Bladder microvascular endothelial cell (primary cell): ENCODE measurements around the gene FKBP14. TPM values are rescaled to one million over a fixed set of nuclear protein-coding genes. Genes with fewer than 3 reads are reported as not detected.

ENCODE experiments used
- total RNA-seq: library from RNA; depleted of rRNA; stranded (reverse); fragments of >200 nt; gene quantifications from 2 replicates; pipeline ENCODE4 v1.2.3, GENCODE V29; 2014

Gene FKBP14
- total RNA-seq, result 7.0 and 14.2 TPM in 2 replicates

GRCh38 chr7:30026229-30027064 lies at the start of gene FKBP14:
Gene FKBP14 (minus strand): TSS chr7:30026702. CDS start chr7:30026508, 194 bp downstream.

DNA sequence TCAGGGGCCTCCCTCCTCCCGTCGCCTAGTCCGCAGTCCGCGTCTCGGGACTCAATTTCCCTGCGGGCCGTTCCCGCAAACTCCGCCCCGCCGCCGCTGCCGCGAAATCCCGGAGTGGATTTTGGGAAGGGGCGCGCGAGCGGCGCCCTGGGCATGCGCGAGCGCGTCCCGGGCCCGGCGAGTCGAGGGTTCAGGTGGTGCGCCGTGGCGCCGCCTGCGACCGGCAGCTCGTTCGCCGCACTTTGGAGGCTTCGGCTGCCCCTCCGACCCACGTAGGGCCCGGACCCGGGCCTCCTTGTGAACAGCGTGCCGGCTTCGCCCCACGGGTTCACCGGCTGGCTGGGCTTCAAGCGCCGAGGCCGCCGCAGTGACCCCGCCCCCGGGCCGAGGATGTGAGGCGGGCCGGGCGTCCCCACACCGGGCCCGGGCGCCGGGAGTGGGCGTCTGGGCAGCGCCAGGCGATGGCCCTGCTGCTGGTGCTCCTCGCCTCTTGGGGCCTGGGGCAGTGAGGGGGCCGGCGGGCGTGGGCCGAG lies 1.8 kb upstream of the FKBP14 start, which contains the start of gene PLEKHA8:
TSS of gene PLEKHA8 (plus strand) at position 197 of the 533 bp plus-strand sequence. CDS start 351 bp downstream, outside the sequence.

DNA sequence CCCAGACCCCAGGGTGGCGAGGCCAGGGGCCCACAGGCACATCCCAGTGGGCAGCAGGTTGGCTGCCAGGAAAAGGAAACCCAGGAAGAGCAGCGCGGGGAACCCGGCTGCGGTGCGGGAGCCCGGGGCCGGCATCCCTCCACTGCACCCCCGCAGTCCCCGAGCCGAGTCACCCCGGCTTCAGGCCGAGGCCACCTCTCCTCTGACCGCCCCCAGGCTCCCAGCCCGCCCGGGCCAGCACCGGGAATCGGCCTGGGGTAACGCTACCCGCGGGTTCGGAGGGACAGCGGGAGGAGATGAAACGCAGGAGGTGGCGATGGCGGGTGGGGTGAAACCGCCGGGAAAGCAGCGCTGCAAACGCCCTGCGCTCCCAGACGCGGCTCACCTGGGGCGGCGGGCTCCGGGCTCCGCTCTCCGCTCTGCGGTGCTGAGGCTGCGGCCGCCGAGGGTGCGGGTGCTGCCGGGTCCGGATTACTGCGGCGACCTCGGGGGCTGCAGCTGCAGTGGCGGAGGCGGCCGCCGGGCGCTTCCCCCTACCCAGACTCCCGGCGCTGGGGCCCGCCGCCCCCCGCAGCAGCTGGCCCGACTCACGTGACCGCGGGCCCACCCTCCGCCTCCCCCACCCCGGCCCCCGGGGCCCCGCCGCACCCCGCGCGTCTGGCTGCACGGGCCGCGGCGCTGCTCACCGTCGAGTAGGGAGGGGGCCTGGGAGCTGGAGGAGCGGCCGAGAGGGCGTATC lies 37.1 kb downstream of the FKBP14 start, which contains the start of gene SCRN1:
TSS of gene SCRN1 (minus strand) at position 545 of the 739 bp plus-strand sequence. CDS start 20,734 bp downstream, outside the sequence.

Other genes with a start within 250 kb of the FKBP14 start
- 0.25 TPM in 1 of 2 replicates, not detected in the other for gene WIPF3, start 220.2 kb downstream of the FKBP14 start, total RNA-seq
- gene SCRN1, start 36.9 kb downstream of the FKBP14 start, total RNA-seq, result 34.8 and 95.2 TPM in 2 replicates
- gene PLEKHA8, start 1.7 kb upstream of the FKBP14 start, total RNA-seq, result 7.8 and 20.5 TPM in 2 replicates
- gene MTURN, start 108.3 kb upstream of the FKBP14 start, total RNA-seq, result 5.0 and 6.3 TPM in 2 replicates